HepG2 (cell line): ENCODE results near the gene PDE4D.

Experiments
- ARNT ChIP-seq: fragments of 450-650 bp; IDR thresholded peaks from 2 replicates; pipeline ENCODE4 v1.6.1; 2017
- DBP ChIP-seq: sonication (generic); formaldehyde crosslinking; IDR thresholded peaks from 2 replicates; pipeline ENCODE4 v1.4.0; 2020; ENCODE audit warnings: missing genetic modification reagents; ENCODE audit errors: not compliant biosample characterization
- ETS1 ChIP-seq: sonication (generic); formaldehyde crosslinking; IDR thresholded peaks from 2 replicates; pipeline ENCODE4 v1.4.0; 2020; ENCODE audit warnings: missing genetic modification reagents
- EZH2 ChIP-seq: conservative IDR thresholded peaks from 2 replicates; pipeline ENCODE4 v1.6.1; 2012; ENCODE audit warnings: mild to moderate bottlenecking, low read depth, low read length, moderate library complexity
- NR3C1 ChIP-seq: sonication (generic); formaldehyde crosslinking; IDR thresholded peaks from 2 replicates; pipeline ENCODE4 v1.4.0; 2020; ENCODE audit warnings: missing genetic modification reagents
- SIN3A ChIP-seq: IDR thresholded peaks from 2 replicates; pipeline ENCODE4 v1.6.1; 2011; ENCODE audit warnings: low read depth, mild to moderate bottlenecking, control low read depth, low read length, borderline replicate concordance
- TEF ChIP-seq: sonication (generic); formaldehyde crosslinking; IDR thresholded peaks from 2 replicates; pipeline ENCODE4 v1.5.0; 2020; ENCODE audit warnings: missing genetic modification reagents
- ZNF18 ChIP-seq: sonication (generic); formaldehyde crosslinking; IDR thresholded peaks from 2 replicates; pipeline ENCODE4 v1.8.0; 2022; ENCODE audit warnings: mild to moderate bottlenecking, missing genetic modification reagents; ENCODE audit not compliant: insufficient replicate concordance
- ZNF263 ChIP-seq: sonication (generic); formaldehyde crosslinking; IDR thresholded peaks from 2 replicates; pipeline ENCODE4 v1.4.0; 2020; ENCODE audit warnings: missing genetic modification reagents
- ZNF350 ChIP-seq: sonication (generic); formaldehyde crosslinking; IDR thresholded peaks from 2 replicates; pipeline ENCODE4 v1.4.0; 2020; ENCODE audit warnings: mild to moderate bottlenecking, low read depth, missing genetic modification reagents, borderline replicate concordance
- ZNF362 ChIP-seq: sonication (generic); formaldehyde crosslinking; IDR thresholded peaks from 2 replicates; pipeline ENCODE4 v1.4.0; 2020; ENCODE audit warnings: missing genetic modification reagents, mild to moderate bottlenecking, borderline replicate concordance

- TF ChIP-seq ZNF263 (CRISPR knock-in tag) (no peak), EZH2 (no peak), ARNT (no peak), DBP (CRISPR knock-in tag) (no peak), ETS1 (CRISPR knock-in tag) (no peak), SIN3A (no peak), NR3C1 (CRISPR knock-in tag) (no peak), ZNF18 (CRISPR knock-in tag) (no peak), TEF (CRISPR knock-in tag) (no peak), ZNF362 (CRISPR knock-in tag) (no peak), ZNF350 (CRISPR knock-in tag) (no peak)
Measured at GRCh38 chr5:59753599-59753998, 139.9 kb downstream of the PDE4D start.
